Liver (tissue), 9 donors: ENCODE data around the gene PCBP4. TPM values are rescaled to one million over a fixed set of nuclear protein-coding genes. Genes with fewer than 3 reads are reported as not detected.

ENCODE experiments used
- DNase-seq: peaks from one replicate; pipeline ENCODE4 v3.0.0-alpha.2; 2017; ENCODE audit warnings: low spot score
- H3K27ac ChIP-seq, 2 donors: one replicate each; pipeline ENCODE4 v1.7.0; 2013; ENCODE audit warnings: inconsistent platforms in 2 of 2, low read length in 2 of 2, control low read depth in 1 of 2, low read depth in 1 of 2, mild to moderate bottlenecking in 1 of 2
- H3K27me3 ChIP-seq, 4 donors: one replicate each; pipeline versions ENCODE4 v1.6.1 to v1.7.0; 2013; ENCODE audit warnings: low read length in 3 of 4, inconsistent platforms in 1 of 4, mild to moderate bottlenecking in 1 of 4, moderate library complexity in 1 of 4; ENCODE audit not compliant: control insufficient read depth in 4 of 4, insufficient read depth in 4 of 4
- H3K36me3 ChIP-seq, 4 donors: one replicate each; pipeline versions ENCODE4 v1.6.1 to v1.7.0; 2013; ENCODE audit warnings: low read length in 3 of 4, mild to moderate bottlenecking in 3 of 4, low read depth in 1 of 4, moderate library complexity in 1 of 4; ENCODE audit not compliant: control insufficient read depth in 4 of 4, insufficient read depth in 3 of 4
- H3K4me1 ChIP-seq, 4 donors: one replicate each; pipeline versions ENCODE4 v1.6.1 to v1.7.0; 2013; ENCODE audit warnings: low read length in 3 of 4, mild to moderate bottlenecking in 3 of 4, moderate library complexity in 1 of 4; ENCODE audit not compliant: control insufficient read depth in 4 of 4, insufficient read depth in 4 of 4
- H3K4me3 ChIP-seq, 3 donors: one replicate each; pipeline versions ENCODE4 v1.6.1 to v1.7.0; 2013; ENCODE audit warnings: low read length in 3 of 3, control low read depth in 1 of 3, low read depth in 1 of 3, mild to moderate bottlenecking in 1 of 3
- H3K9ac ChIP-seq, 2 donors: one replicate each; pipeline ENCODE4 v1.7.0; 2013; ENCODE audit warnings: low read length in 2 of 2, mild to moderate bottlenecking in 2 of 2, moderate library complexity in 2 of 2, control low read depth in 1 of 2, low read depth in 1 of 2
- H3K9me3 ChIP-seq, 4 donors: one replicate each; pipeline versions ENCODE4 v1.6.1 to v1.7.0; 2013; ENCODE audit warnings: low read length in 3 of 4; ENCODE audit not compliant: control insufficient read depth in 4 of 4
- ATF3 ChIP-seq: IDR thresholded peaks from 2 replicates; pipeline ENCODE4 v1.6.1; 2016; ENCODE audit warnings: antibody characterized with exemption
- EGR1 ChIP-seq, 2 donors: IDR thresholded peaks; 2 replicates each; pipeline ENCODE4 v1.6.1; 2016 to 2018; ENCODE audit warnings: antibody characterized with exemption in 2 of 2, low read depth in 2 of 2
- FOXA1 ChIP-seq: IDR thresholded peaks from 2 replicates; pipeline ENCODE4 v1.6.1; 2016; ENCODE audit warnings: antibody characterized with exemption
- FOXA2 ChIP-seq: IDR thresholded peaks from 2 replicates; pipeline ENCODE4 v1.6.1; 2016; ENCODE audit warnings: antibody characterized with exemption
- GABPA ChIP-seq, 2 donors: IDR thresholded peaks in 1 of 2; conservative IDR thresholded peaks in 1 of 2; 2 replicates each; pipeline ENCODE4 v1.6.1; 2016; ENCODE audit warnings: antibody characterized with exemption in 2 of 2, mild to moderate bottlenecking in 1 of 2, moderate library complexity in 1 of 2
- HNF4A ChIP-seq, 2 donors: conservative IDR thresholded peaks; 2 replicates each; pipeline ENCODE4 v1.6.1; 2016; ENCODE audit warnings: antibody characterized with exemption in 2 of 2, mild to moderate bottlenecking in 2 of 2
- HNF4G ChIP-seq: IDR thresholded peaks from 2 replicates; pipeline ENCODE4 v1.6.1; 2016; ENCODE audit warnings: antibody characterized with exemption
- JUND ChIP-seq, 2 donors: IDR thresholded peaks; 2 replicates each; pipeline ENCODE4 v1.6.1; 2016; ENCODE audit warnings: antibody characterized with exemption in 2 of 2
- MAX ChIP-seq: IDR thresholded peaks from 2 replicates; pipeline ENCODE4 v1.6.1; 2016; ENCODE audit warnings: antibody characterized with exemption
- NR2F2 ChIP-seq: IDR thresholded peaks from 2 replicates; pipeline ENCODE4 v1.6.1; 2016; ENCODE audit warnings: antibody characterized with exemption
- RAD21 ChIP-seq, 2 donors: IDR thresholded peaks; 2 replicates each; pipeline ENCODE4 v1.6.1; 2016; ENCODE audit warnings: antibody characterized with exemption in 2 of 2, mild to moderate bottlenecking in 2 of 2
- RXRA ChIP-seq, 2 donors: IDR thresholded peaks; 2 replicates each; pipeline ENCODE4 v1.6.1; 2017 to 2018; ENCODE audit warnings: antibody characterized with exemption in 2 of 2, mild to moderate bottlenecking in 1 of 2
- SP1 ChIP-seq: IDR thresholded peaks from 2 replicates; pipeline ENCODE4 v1.6.1; 2018; ENCODE audit warnings: antibody characterized with exemption, mild to moderate bottlenecking
- TAF1 ChIP-seq: conservative IDR thresholded peaks from 2 replicates; pipeline ENCODE4 v1.6.1; 2016; ENCODE audit warnings: antibody characterized with exemption, mild to moderate bottlenecking
- YY1 ChIP-seq: IDR thresholded peaks from 2 replicates; pipeline ENCODE4 v1.6.1; 2016; ENCODE audit warnings: antibody characterized with exemption, mild to moderate bottlenecking
- ZBTB33 ChIP-seq: IDR thresholded peaks from 2 replicates; pipeline ENCODE4 v1.6.1; 2016; ENCODE audit warnings: antibody characterized with exemption
- WGBS: extraction: QIAGEN DNeasy Blood & Tissue Kit; methylation state at CpG from one replicate; pipeline ENCODE4 v1.1.7; 2013; 5-methylcytosine and 5-hydroxymethylcytosine counted together
- polyA plus RNA-seq, 2 donors: library from polyadenylated mRNA; stranded (reverse) in 1 of 2; unstranded in 1 of 2; fragments of 200-250 nt in 1 of 2; fragments of >200 nt in 1 of 2; fragmentation: Nextera tagmentation in 1 of 2; extraction: Ambion mirVana in 1 of 2; gene quantifications; one replicate each; pipeline versions ENCODE4 v1.2.1 to v1.2.3, GENCODE V29; 2013 to 2015
- total RNA-seq, 2 donors: library from RNA; depleted of rRNA; stranded (reverse); fragments of >200 nt; gene quantifications; one replicate each; pipeline ENCODE4 v1.2.3, GENCODE V29; 2014
- TF ChIP-seq, protein P1 (sequence below): IDR thresholded peaks from 2 replicates; pipeline ENCODE4 v1.6.1; 2016; ENCODE audit warnings: antibody characterized with exemption, mild to moderate bottlenecking
- TF ChIP-seq, protein P2 (sequence below): fragments of 150-350 bp; IDR thresholded peaks from 2 replicates; pipeline ENCODE4 v1.5.1; 2017; ENCODE audit warnings: improper control_type of control experiment, low read depth, low read length; ENCODE audit not compliant: missing input control
- donor health status: healthy.
- donor health status: healthy.
- donor health status: healthy.
- donor health status: healthy.
- donor health status: healthy.

PCBP4 gene
- total and polyA plus RNA-seq, 4 donors = 2.7 to 7.9 (median 4.5) TPM

GRCh38 chr3:51932471-51933370 is 34.5 kb downstream of the PCBP4 start:
- Histone ChIP-seq H3K9me3 (no peaks in the 10 kb centered on the region), H3K27ac (no peak overlapping the region), H3K9ac (no peak overlapping the region), H3K4me3 (no peak overlapping the region), H3K27me3 (no peaks in the 10 kb centered on the region), H3K4me1 (no peaks in the 10 kb centered on the region), H3K36me3 (peaks cover 16 to 51% (median 32%) of the 10 kb centered on the region in 4 donors)
- TF ChIP-seq HNF4A (conservative IDR thresholded peaks at IDR 0.05) (no peak), ATF3 (no peak), RXRA (IDR thresholded peaks at IDR 0.05) (no peak), EGR1 (IDR thresholded peaks at IDR 0.05; ENCODE audit: low read depth in 2 of 2) (no peak), HNF4G (no peak)
- TF ChIP-seq, protein P1, sequence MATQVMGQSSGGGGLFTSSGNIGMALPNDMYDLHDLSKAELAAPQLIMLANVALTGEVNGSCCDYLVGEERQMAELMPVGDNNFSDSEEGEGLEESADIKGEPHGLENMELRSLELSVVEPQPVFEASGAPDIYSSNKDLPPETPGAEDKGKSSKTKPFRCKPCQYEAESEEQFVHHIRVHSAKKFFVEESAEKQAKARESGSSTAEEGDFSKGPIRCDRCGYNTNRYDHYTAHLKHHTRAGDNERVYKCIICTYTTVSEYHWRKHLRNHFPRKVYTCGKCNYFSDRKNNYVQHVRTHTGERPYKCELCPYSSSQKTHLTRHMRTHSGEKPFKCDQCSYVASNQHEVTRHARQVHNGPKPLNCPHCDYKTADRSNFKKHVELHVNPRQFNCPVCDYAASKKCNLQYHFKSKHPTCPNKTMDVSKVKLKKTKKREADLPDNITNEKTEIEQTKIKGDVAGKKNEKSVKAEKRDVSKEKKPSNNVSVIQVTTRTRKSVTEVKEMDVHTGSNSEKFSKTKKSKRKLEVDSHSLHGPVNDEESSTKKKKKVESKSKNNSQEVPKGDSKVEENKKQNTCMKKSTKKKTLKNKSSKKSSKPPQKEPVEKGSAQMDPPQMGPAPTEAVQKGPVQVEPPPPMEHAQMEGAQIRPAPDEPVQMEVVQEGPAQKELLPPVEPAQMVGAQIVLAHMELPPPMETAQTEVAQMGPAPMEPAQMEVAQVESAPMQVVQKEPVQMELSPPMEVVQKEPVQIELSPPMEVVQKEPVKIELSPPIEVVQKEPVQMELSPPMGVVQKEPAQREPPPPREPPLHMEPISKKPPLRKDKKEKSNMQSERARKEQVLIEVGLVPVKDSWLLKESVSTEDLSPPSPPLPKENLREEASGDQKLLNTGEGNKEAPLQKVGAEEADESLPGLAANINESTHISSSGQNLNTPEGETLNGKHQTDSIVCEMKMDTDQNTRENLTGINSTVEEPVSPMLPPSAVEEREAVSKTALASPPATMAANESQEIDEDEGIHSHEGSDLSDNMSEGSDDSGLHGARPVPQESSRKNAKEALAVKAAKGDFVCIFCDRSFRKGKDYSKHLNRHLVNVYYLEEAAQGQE = no peak
- 96% methylated on average over 15 of the region's 15 CpGs for WGBS
- no peak for DNase-seq

GRCh38 chr3:51931756-51932155 is 35.5 kb downstream of the PCBP4 start:
- WGBS = 95% methylated on average over 6 of the region's 6 CpGs
- no peak overlapping the region for H3K9ac ChIP-seq
- H3K4me1 ChIP-seq = no peaks in the 10 kb centered on the region
- DNase-seq = no peak
- H3K4me3 ChIP-seq = no peak overlapping the region
- no peak for TF ChIP-seq YY1
- TF ChIP-seq RXRA (IDR thresholded peaks at IDR 0.05) = no peak
- no peak for TF ChIP-seq HNF4G
- TF ChIP-seq GABPA (IDR thresholded peaks at IDR 0.05 in 1 of 2, conservative IDR thresholded peaks at IDR 0.05 in 1 of 2) = no peak
- TF ChIP-seq HNF4A (conservative IDR thresholded peaks at IDR 0.05) = no peak
- TF ChIP-seq RAD21 (IDR thresholded peaks at IDR 0.05) = no peak
- no peak for TF ChIP-seq JUND (IDR thresholded peaks at IDR 0.05)
- no peak for TF ChIP-seq MAX
- no peak for TF ChIP-seq EGR1 (IDR thresholded peaks at IDR 0.05; ENCODE audit: low read depth in 2 of 2)
- TF ChIP-seq TAF1 = no peak
- no peak for TF ChIP-seq SP1
- TF ChIP-seq ATF3 = no peak
- TF ChIP-seq, protein P2, sequence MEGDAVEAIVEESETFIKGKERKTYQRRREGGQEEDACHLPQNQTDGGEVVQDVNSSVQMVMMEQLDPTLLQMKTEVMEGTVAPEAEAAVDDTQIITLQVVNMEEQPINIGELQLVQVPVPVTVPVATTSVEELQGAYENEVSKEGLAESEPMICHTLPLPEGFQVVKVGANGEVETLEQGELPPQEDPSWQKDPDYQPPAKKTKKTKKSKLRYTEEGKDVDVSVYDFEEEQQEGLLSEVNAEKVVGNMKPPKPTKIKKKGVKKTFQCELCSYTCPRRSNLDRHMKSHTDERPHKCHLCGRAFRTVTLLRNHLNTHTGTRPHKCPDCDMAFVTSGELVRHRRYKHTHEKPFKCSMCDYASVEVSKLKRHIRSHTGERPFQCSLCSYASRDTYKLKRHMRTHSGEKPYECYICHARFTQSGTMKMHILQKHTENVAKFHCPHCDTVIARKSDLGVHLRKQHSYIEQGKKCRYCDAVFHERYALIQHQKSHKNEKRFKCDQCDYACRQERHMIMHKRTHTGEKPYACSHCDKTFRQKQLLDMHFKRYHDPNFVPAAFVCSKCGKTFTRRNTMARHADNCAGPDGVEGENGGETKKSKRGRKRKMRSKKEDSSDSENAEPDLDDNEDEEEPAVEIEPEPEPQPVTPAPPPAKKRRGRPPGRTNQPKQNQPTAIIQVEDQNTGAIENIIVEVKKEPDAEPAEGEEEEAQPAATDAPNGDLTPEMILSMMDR = no peak
- TF ChIP-seq, protein P1 = no peak
- TF ChIP-seq FOXA1 = no peak
- TF ChIP-seq FOXA2 = no peak
- TF ChIP-seq ZBTB33 = no peak
- TF ChIP-seq NR2F2 = no peak
- peaks cover 15 to 42% (median 28%) of the 10 kb centered on the region in 4 donors for H3K36me3 ChIP-seq
- no peaks in the 10 kb centered on the region for H3K9me3 ChIP-seq
- H3K27ac ChIP-seq = no peak overlapping the region
- no peaks in the 10 kb centered on the region for H3K27me3 ChIP-seq
